ENCODE measurements around the gene FLT4. TPM values are rescaled to one million over a fixed set of nuclear protein-coding genes. Genes with fewer than 3 reads are reported as not detected.

FLT4 gene
- total and polyA plus RNA-seq, 2 experiments from 2014 or later = 3.4 to 13.8 TPM

- no peaks in the 10 kb centered on the region for H4K20me1 ChIP-seq (replicated peaks; ENCODE audit: insufficient read depth)
- H2AFZ ChIP-seq = no peak overlapping the region
- no peaks in the 10 kb centered on the region for H3K36me3 ChIP-seq (ENCODE audit: insufficient read depth)
- no peaks in the 10 kb centered on the region for H3K4me1 ChIP-seq (ENCODE audit: insufficient read depth)
- H3K4me3 ChIP-seq = no peak overlapping the region
- Mint-ChIP-seq H3K4me1 (peaks cover 7% of the 10 kb centered on the region; the same call in 1 of the 3 replicates), H3K36me3 (ENCODE audit: low read depth) (no peaks in the 10 kb centered on the region; the same call in 2 of the 3 replicates), H3K4me3 (no peak overlapping the region), H3K27me3 (ENCODE audit: insufficient read depth, low read depth, poor library complexity) (peaks cover 15% of the 10 kb centered on the region), H3K9me3 (no peaks in the 10 kb centered on the region), H3K27ac (no peak overlapping the region)
- DNase-seq (ENCODE audit: low spot score) (no peak), ATAC-seq (no peak)
- no peaks in the 10 kb centered on the region for H3K27me3 ChIP-seq (ENCODE audit: insufficient read depth)
- no peak overlapping the region for H3K4me2 ChIP-seq
- H3F3A ChIP-seq (replicated peaks; ENCODE audit: low read depth) = no peaks in the 10 kb centered on the region
- H3K9me2 ChIP-seq (ENCODE audit: insufficient read depth) = no peaks in the 10 kb centered on the region
- no peak overlapping the region for H3K27ac ChIP-seq (ENCODE audit: low read depth)
- no peaks in the 10 kb centered on the region for H3K79me2 ChIP-seq (replicated peaks; ENCODE audit: insufficient read depth)
- TF ChIP-seq, protein P1, sequence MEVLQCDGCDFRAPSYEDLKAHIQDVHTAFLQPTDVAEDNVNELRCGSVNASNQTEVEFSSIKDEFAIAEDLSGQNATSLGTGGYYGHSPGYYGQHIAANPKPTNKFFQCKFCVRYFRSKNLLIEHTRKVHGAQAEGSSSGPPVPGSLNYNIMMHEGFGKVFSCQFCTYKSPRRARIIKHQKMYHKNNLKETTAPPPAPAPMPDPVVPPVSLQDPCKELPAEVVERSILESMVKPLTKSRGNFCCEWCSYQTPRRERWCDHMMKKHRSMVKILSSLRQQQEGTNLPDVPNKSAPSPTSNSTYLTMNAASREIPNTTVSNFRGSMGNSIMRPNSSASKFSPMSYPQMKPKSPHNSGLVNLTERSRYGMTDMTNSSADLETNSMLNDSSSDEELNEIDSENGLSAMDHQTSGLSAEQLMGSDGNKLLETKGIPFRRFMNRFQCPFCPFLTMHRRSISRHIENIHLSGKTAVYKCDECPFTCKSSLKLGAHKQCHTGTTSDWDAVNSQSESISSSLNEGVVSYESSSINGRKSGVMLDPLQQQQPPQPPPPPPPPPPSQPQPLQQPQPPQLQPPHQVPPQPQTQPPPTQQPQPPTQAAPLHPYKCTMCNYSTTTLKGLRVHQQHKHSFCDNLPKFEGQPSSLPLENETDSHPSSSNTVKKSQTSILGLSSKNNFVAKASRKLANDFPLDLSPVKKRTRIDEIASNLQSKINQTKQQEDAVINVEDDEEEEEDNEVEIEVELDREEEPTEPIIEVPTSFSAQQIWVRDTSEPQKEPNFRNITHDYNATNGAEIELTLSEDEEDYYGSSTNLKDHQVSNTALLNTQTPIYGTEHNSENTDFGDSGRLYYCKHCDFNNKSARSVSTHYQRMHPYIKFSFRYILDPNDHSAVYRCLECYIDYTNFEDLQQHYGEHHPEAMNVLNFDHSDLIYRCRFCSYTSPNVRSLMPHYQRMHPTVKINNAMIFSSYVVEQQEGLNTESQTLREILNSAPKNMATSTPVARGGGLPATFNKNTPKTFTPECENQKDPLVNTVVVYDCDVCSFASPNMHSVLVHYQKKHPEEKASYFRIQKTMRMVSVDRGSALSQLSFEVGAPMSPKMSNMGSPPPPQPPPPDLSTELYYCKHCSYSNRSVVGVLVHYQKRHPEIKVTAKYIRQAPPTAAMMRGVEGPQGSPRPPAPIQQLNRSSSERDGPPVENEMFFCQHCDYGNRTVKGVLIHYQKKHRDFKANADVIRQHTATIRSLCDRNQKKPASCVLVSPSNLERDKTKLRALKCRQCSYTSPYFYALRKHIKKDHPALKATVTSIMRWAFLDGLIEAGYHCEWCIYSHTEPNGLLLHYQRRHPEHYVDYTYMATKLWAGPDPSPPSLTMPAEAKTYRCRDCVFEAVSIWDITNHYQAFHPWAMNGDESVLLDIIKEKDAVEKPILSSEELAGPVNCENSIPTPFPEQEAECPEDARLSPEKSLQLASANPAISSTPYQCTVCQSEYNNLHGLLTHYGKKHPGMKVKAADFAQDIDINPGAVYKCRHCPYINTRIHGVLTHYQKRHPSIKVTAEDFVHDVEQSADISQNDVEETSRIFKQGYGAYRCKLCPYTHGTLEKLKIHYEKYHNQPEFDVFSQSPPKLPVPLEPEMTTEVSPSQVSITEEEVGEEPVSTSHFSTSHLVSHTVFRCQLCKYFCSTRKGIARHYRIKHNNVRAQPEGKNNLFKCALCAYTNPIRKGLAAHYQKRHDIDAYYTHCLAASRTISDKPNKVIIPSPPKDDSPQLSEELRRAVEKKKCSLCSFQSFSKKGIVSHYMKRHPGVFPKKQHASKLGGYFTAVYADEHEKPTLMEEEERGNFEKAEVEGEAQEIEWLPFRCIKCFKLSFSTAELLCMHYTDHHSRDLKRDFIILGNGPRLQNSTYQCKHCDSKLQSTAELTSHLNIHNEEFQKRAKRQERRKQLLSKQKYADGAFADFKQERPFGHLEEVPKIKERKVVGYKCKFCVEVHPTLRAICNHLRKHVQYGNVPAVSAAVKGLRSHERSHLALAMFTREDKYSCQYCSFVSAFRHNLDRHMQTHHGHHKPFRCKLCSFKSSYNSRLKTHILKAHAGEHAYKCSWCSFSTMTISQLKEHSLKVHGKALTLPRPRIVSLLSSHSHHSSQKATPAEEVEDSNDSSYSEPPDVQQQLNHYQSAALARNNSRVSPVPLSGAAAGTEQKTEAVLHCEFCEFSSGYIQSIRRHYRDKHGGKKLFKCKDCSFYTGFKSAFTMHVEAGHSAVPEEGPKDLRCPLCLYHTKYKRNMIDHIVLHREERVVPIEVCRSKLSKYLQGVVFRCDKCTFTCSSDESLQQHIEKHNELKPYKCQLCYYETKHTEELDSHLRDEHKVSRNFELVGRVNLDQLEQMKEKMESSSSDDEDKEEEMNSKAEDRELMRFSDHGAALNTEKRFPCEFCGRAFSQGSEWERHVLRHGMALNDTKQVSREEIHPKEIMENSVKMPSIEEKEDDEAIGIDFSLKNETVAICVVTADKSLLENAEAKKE (CRISPR knock-in tag; IDR thresholded peaks at IDR 0.05) = no peak
Measured at GRCh38 chr5:180604271-180604670, 45.1 kb downstream of the FLT4 start.

- Mint-ChIP-seq H3K27me3 (ENCODE audit: insufficient read depth, low read depth, poor library complexity) (peaks cover 17% of the 10 kb centered on the region), H3K4me1 (peaks cover 5% of the 10 kb centered on the region; the same call in 1 of the 3 replicates), H3K27ac (no peak overlapping the region), H3K9me3 (no peaks in the 10 kb centered on the region), H3K36me3 (ENCODE audit: low read depth) (no peaks in the 10 kb centered on the region; the same call in 2 of the 3 replicates), H3K4me3 (no peak overlapping the region)
- ATAC-seq (no peak), DNase-seq (ENCODE audit: low spot score) (no peak)
- Histone ChIP-seq H3K4me3 (no peak overlapping the region), H3K4me2 (no peak overlapping the region), H3K9me2 (ENCODE audit: insufficient read depth) (no peaks in the 10 kb centered on the region), H4K20me1 (replicated peaks; ENCODE audit: insufficient read depth) (no peaks in the 10 kb centered on the region), H3K4me1 (ENCODE audit: insufficient read depth) (no peaks in the 10 kb centered on the region), H3K79me2 (replicated peaks; ENCODE audit: insufficient read depth) (no peaks in the 10 kb centered on the region), H3K27ac (ENCODE audit: low read depth) (no peak overlapping the region), H3K27me3 (ENCODE audit: insufficient read depth) (no peaks in the 10 kb centered on the region), H3K36me3 (ENCODE audit: insufficient read depth) (no peaks in the 10 kb centered on the region), H3F3A (replicated peaks; ENCODE audit: low read depth) (no peaks in the 10 kb centered on the region), H2AFZ (no peak overlapping the region)
- TF ChIP-seq NANOG (IDR thresholded peaks at IDR 0.05; ENCODE audit: borderline replicate concordance) = no peak
- no peak for TF ChIP-seq POLR2AphosphoS5 (IDR thresholded peaks at IDR 0.05; ENCODE audit: low read depth)
Measured at GRCh38 chr5:180603076-180603594, 46.3 kb downstream of the FLT4 start.
